ENCODE data around the gene FBXW11.
A peak's percentile ranks its signal among the peaks of the same experiment; 100 is the strongest.

FBXW11 gene

GRCh38 chr5:171858303-171858702 is 148.1 kb downstream of the FBXW11 start:
- DNase-seq = no peak

- no peak for DNase-seq
These were observed 149.0 kb downstream of the FBXW11 start for GRCh38 chr5:171857489-171857876.

- no peak for DNase-seq
These were observed 150.4 kb downstream of the FBXW11 start for GRCh38 chr5:171855798-171856763.

GRCh38 chr5:171855265-171855664 is 151.2 kb downstream of the FBXW11 start:
- no peak for DNase-seq

- DNase-seq = no peak
These were observed 154.2 kb downstream of the FBXW11 start for GRCh38 chr5:171852255-171852681.

GRCh38 chr5:171851251-171851650 is 155.2 kb downstream of the FBXW11 start:
- DNase-seq = no peak

GRCh38 chr5:171850324-171850947 is 156.0 kb downstream of the FBXW11 start:
- DNase-seq = no peak

GRCh38 chr5:171849585-171850323 is 156.7 kb downstream of the FBXW11 start:
- DNase-seq = no peak

GRCh38 chr5:171848911-171849520 is 157.4 kb downstream of the FBXW11 start:
- DNase-seq = no peak

GRCh38 chr5:171848486-171848885 is 158.0 kb downstream of the FBXW11 start:
- no peak for DNase-seq

- DNase-seq = no peak
These were observed 158.4 kb downstream of the FBXW11 start for GRCh38 chr5:171848006-171848405.

- no peak for DNase-seq
These were observed 159.4 kb downstream of the FBXW11 start for GRCh38 chr5:171847026-171847425.

- DNase-seq = no peak
These were observed 160.1 kb downstream of the FBXW11 start for GRCh38 chr5:171846323-171846722.

- no peak for DNase-seq
These were observed 160.6 kb downstream of the FBXW11 start for GRCh38 chr5:171845857-171846256.

GRCh38 chr5:171845040-171845630 is 161.3 kb downstream of the FBXW11 start:
- no peak for DNase-seq

- DNase-seq = no peak
These were observed 163.6 kb downstream of the FBXW11 start for GRCh38 chr5:171842777-171843328.

GRCh38 chr5:171841984-171842776 is 164.3 kb downstream of the FBXW11 start:
- DNase-seq = no peak

GRCh38 chr5:171840711-171841522 is 165.5 kb downstream of the FBXW11 start:
- DNase-seq = no peak

GRCh38 chr5:171840066-171840465 is 166.4 kb downstream of the FBXW11 start:
- peak; percentile 14 for DNase-seq

GRCh38 chr5:171839112-171839511 is 167.3 kb downstream of the FBXW11 start:
- no peak for DNase-seq

All from NCI-H1436 treated with DMSO at 0.1 percent for 48 hours (cell line).